Measurements from ENCODE around the gene CRKL.
"Not testable (repeated sequence)": the region's sequence is repeated elsewhere in the genome, so short reads cannot be mapped to it uniquely, and the experiment has no call there.

GRCh38 chr22:20972014-20972694, 54.9 kb downstream of the CRKL start:
- TF ChIP-seq, protein P1, sequence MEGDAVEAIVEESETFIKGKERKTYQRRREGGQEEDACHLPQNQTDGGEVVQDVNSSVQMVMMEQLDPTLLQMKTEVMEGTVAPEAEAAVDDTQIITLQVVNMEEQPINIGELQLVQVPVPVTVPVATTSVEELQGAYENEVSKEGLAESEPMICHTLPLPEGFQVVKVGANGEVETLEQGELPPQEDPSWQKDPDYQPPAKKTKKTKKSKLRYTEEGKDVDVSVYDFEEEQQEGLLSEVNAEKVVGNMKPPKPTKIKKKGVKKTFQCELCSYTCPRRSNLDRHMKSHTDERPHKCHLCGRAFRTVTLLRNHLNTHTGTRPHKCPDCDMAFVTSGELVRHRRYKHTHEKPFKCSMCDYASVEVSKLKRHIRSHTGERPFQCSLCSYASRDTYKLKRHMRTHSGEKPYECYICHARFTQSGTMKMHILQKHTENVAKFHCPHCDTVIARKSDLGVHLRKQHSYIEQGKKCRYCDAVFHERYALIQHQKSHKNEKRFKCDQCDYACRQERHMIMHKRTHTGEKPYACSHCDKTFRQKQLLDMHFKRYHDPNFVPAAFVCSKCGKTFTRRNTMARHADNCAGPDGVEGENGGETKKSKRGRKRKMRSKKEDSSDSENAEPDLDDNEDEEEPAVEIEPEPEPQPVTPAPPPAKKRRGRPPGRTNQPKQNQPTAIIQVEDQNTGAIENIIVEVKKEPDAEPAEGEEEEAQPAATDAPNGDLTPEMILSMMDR (IDR thresholded peaks at IDR 0.05): not testable (repeated sequence)
- TF ChIP-seq, protein P2, sequence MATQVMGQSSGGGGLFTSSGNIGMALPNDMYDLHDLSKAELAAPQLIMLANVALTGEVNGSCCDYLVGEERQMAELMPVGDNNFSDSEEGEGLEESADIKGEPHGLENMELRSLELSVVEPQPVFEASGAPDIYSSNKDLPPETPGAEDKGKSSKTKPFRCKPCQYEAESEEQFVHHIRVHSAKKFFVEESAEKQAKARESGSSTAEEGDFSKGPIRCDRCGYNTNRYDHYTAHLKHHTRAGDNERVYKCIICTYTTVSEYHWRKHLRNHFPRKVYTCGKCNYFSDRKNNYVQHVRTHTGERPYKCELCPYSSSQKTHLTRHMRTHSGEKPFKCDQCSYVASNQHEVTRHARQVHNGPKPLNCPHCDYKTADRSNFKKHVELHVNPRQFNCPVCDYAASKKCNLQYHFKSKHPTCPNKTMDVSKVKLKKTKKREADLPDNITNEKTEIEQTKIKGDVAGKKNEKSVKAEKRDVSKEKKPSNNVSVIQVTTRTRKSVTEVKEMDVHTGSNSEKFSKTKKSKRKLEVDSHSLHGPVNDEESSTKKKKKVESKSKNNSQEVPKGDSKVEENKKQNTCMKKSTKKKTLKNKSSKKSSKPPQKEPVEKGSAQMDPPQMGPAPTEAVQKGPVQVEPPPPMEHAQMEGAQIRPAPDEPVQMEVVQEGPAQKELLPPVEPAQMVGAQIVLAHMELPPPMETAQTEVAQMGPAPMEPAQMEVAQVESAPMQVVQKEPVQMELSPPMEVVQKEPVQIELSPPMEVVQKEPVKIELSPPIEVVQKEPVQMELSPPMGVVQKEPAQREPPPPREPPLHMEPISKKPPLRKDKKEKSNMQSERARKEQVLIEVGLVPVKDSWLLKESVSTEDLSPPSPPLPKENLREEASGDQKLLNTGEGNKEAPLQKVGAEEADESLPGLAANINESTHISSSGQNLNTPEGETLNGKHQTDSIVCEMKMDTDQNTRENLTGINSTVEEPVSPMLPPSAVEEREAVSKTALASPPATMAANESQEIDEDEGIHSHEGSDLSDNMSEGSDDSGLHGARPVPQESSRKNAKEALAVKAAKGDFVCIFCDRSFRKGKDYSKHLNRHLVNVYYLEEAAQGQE (IDR thresholded peaks at IDR 0.05): not testable (repeated sequence)
- not testable (repeated sequence) for TF ChIP-seq HDAC2 (IDR thresholded peaks at IDR 0.05); RCOR1 (IDR thresholded peaks at IDR 0.05; ENCODE audit: low read depth, low read length); FOSL2 (IDR thresholded peaks at IDR 0.05); FOSL2 (CRISPR knock-in tag; IDR thresholded peaks at IDR 0.05); EP300 (IDR thresholded peaks at IDR 0.05); CHD2 (IDR thresholded peaks at IDR 0.05; ENCODE audit: low read length, partially characterized antibody)

All from A549 (cell line).